ENCODE data around the gene KLC1.

KLC1 gene

GRCh38 chr14:103697603-103698379, 68.8 kb downstream of the KLC1 start:
- no peak overlapping the region for H3K4me3 ChIP-seq (replicated peaks; ENCODE audit: low read depth, low read length)
- no peak for TF ChIP-seq CTCF (IDR thresholded peaks at IDR 0.05; ENCODE audit: low read depth, low read length, missing control alignments)
- DNase-seq (ENCODE audit: extremely low read depth, low read depth) = no peak

GRCh38 chr14:103698380-103699260, 69.6 kb downstream of the KLC1 start:
- TF ChIP-seq CTCF (IDR thresholded peaks at IDR 0.05; ENCODE audit: low read depth, low read length, missing control alignments) = no peak
- no peak overlapping the region for H3K4me3 ChIP-seq (replicated peaks; ENCODE audit: low read depth, low read length)
- DNase-seq (ENCODE audit: extremely low read depth, low read depth) = no peak

GRCh38 chr14:103699261-103699661, 70.2 kb downstream of the KLC1 start:
- TF ChIP-seq CTCF (IDR thresholded peaks at IDR 0.05; ENCODE audit: low read depth, low read length, missing control alignments) = no peak
- no peak for DNase-seq (ENCODE audit: extremely low read depth, low read depth)
- no peak overlapping the region for H3K4me3 ChIP-seq (replicated peaks; ENCODE audit: low read depth, low read length)

- DNase-seq (ENCODE audit: extremely low read depth, low read depth) = no peak
- TF ChIP-seq CTCF (IDR thresholded peaks at IDR 0.05; ENCODE audit: low read depth, low read length, missing control alignments) = no peak
Measured at GRCh38 chr14:103699901-103700752, 71.1 kb downstream of the KLC1 start.

GRCh38 chr14:103700753-103701490, 71.9 kb downstream of the KLC1 start:
- no peak overlapping the region for H3K4me3 ChIP-seq (replicated peaks; ENCODE audit: low read depth, low read length)
- TF ChIP-seq CTCF (IDR thresholded peaks at IDR 0.05; ENCODE audit: low read depth, low read length, missing control alignments) = no peak
- no peak for DNase-seq (ENCODE audit: extremely low read depth, low read depth)

More at GRCh38 chr14:103699901-103700752, 71.1 kb downstream of the KLC1 start:
- no peak overlapping the region for H3K4me3 ChIP-seq (replicated peaks; ENCODE audit: low read depth, low read length)

GRCh38 chr14:103702095-103702494, 73.1 kb downstream of the KLC1 start:
- no peak overlapping the region for H3K4me3 ChIP-seq (replicated peaks; ENCODE audit: low read depth, low read length)
- DNase-seq (ENCODE audit: extremely low read depth, low read depth) = no peak
- no peak for TF ChIP-seq CTCF (IDR thresholded peaks at IDR 0.05; ENCODE audit: low read depth, low read length, missing control alignments)

Data from HFF-Myc (cell line).